Erythroblast (primary cell): ENCODE data around the gene ANO10.

ENCODE experiments used
- GATA1 ChIP-seq: IDR thresholded peaks from 2 replicates; pipeline ENCODE4 v1.6.1; 2011; ENCODE audit warnings: low read depth, mild to moderate bottlenecking, control low read depth, low read length, moderate library complexity
- POLR2A ChIP-seq: IDR thresholded peaks from 2 replicates; pipeline ENCODE4 v1.6.1; 2011; ENCODE audit warnings: mild to moderate bottlenecking, low read length

- TF ChIP-seq POLR2A, result no peak
- no peak for TF ChIP-seq GATA1
These were observed 232.2 kb downstream of the ANO10 start for GRCh38 chr3:43389388-43390254.
